Thyroid gland (tissue), 4 donors: ENCODE data around the gene ADORA2B. TPM values are rescaled to one million over a fixed set of nuclear protein-coding genes. Genes with fewer than 3 reads are reported as not detected.
A peak's percentile ranks its signal among the peaks of the same experiment; 100 is the strongest.

Experiments
- DNase-seq, 2 donors: peaks; one replicate each; pipeline ENCODE4 v3.0.0-alpha.2; 2019
- H3K27ac ChIP-seq, 3 donors: fragments of 200-600 bp; sonication (generic); 1 replicate in 2 of 3; 2 replicates in 1 of 3; pipeline ENCODE4 v1.5.1; 2016 to 2019; ENCODE audit warnings: mild to moderate bottlenecking in 1 of 3, moderate library complexity in 1 of 3
- H3K27me3 ChIP-seq: fragments of 200-600 bp; sonication (generic); one replicate; pipeline ENCODE4 v1.5.1; 2019
- H3K36me3 ChIP-seq, 2 donors: fragments of 200-600 bp; sonication (generic); one replicate each; pipeline ENCODE4 v1.5.1; 2016 to 2019
- H3K4me1 ChIP-seq, 2 donors: fragments of 200-600 bp; sonication (generic); one replicate each; pipeline ENCODE4 v1.5.1; 2017 to 2019
- H3K4me3 ChIP-seq, 3 donors: fragments of 200-600 bp; sonication (generic); replicated peaks in 1 of 3; 1 replicate in 2 of 3; 2 replicates in 1 of 3; pipeline ENCODE4 v1.5.1; 2016; ENCODE audit warnings: mild to moderate bottlenecking in 1 of 3
- H3K9me3 ChIP-seq: fragments of 200-600 bp; sonication (generic); one replicate; pipeline ENCODE4 v1.5.1; 2017
- CTCF ChIP-seq, 6 experiments: fragments of 200-600 bp in 3 of 6; fragments of 450-650 bp in 3 of 6; sonication (generic) in 3 of 6; IDR thresholded peaks; one replicate each; pipeline ENCODE4 v1.5.1; 2016 to 2019; ENCODE audit warnings: antibody characterized with exemption in 6 of 6, mild to moderate bottlenecking in 2 of 6, inconsistent platforms in 1 of 6, moderate library complexity in 1 of 6
- POLR2A ChIP-seq, 2 donors: fragments of 450-650 bp; IDR thresholded peaks; one replicate each; pipeline ENCODE4 v1.6.1; 2017; ENCODE audit warnings: antibody characterized with exemption in 2 of 2, mild to moderate bottlenecking in 2 of 2, moderate library complexity in 1 of 2
- WGBS, 2 donors: methylation state at CpG; one replicate each; pipeline ENCODE4 v1.1.5; 2017; 5-methylcytosine and 5-hydroxymethylcytosine counted together
- intact Hi-C: fragments of 100-400 bp; cut with DNase I; formaldehyde crosslinking; loops from one replicate; pipeline ENCODE4 v1.15.1; 2023
- total RNA-seq, 4 donors: library from RNA; depleted of rRNA; stranded (reverse); fragments of >200 nt; gene quantifications; one replicate each; pipeline ENCODE4 v1.2.3, GENCODE V29; 2016

The ADORA2B gene
- total RNA-seq, 4 donors from 2014 or later = not detected

- intact Hi-C loops = no loop called here
- no peak overlapping the region for H3K27ac ChIP-seq
- no peak overlapping the region for H3K4me3 ChIP-seq
- no peaks in the 10 kb centered on the region for H3K27me3 ChIP-seq
- no peak for TF ChIP-seq CTCF (IDR thresholded peaks at IDR 0.05)
- no peaks in the 10 kb centered on the region for H3K4me1 ChIP-seq
- H3K9me3 ChIP-seq = no peaks in the 10 kb centered on the region
- H3K36me3 ChIP-seq = no peaks in the 10 kb centered on the region
- DNase-seq = no peak
- WGBS, 2 donors = 90 to 92% methylated on average over 18 of the region's 19 CpGs
Observed at GRCh38 chr17:15957608-15958307, 12.8 kb downstream of the ADORA2B start.

GRCh38 chr17:15958484-15958854, 13.5 kb downstream of the ADORA2B start:
- 90 to 92% methylated on average over 4 of the region's 4 CpGs for WGBS, 2 donors
- no peak for DNase-seq
- no peak overlapping the region for H3K27ac ChIP-seq
- H3K4me3 ChIP-seq = no peak overlapping the region
- no peak for TF ChIP-seq POLR2A (IDR thresholded peaks at IDR 0.05)
- TF ChIP-seq CTCF (IDR thresholded peaks at IDR 0.05) = no peak
- no peaks in the 10 kb centered on the region for H3K27me3 ChIP-seq
- H3K36me3 ChIP-seq = no peaks in the 10 kb centered on the region
- no peaks in the 10 kb centered on the region for H3K9me3 ChIP-seq
- H3K4me1 ChIP-seq = no peaks in the 10 kb centered on the region
- intact Hi-C loops = no loop called here

GRCh38 chr17:15963670-15964110, 18.8 kb downstream of the ADORA2B start:
- intact Hi-C loops = no loop called here
- Histone ChIP-seq H3K27me3 (no peaks in the 10 kb centered on the region), H3K36me3 (no peaks in the 10 kb centered on the region), H3K4me3 (no peak overlapping the region), H3K4me1 (peaks cover 0 to 3% of the 10 kb centered on the region in 2 donors), H3K9me3 (no peaks in the 10 kb centered on the region), H3K27ac (no peak overlapping the region)
- TF ChIP-seq CTCF (IDR thresholded peaks at IDR 0.05) (no peak), POLR2A (IDR thresholded peaks at IDR 0.05) (no peak)
- no peak for DNase-seq
- 77 to 83% methylated on average over 3 to 4 of the region's 4 CpGs for WGBS, 2 donors

- no peaks in the 10 kb centered on the region for H3K27me3 ChIP-seq
- intact Hi-C loops = no loop called here
- H3K4me3 ChIP-seq = no peak overlapping the region
- no peak for TF ChIP-seq CTCF (IDR thresholded peaks at IDR 0.05)
- TF ChIP-seq POLR2A (IDR thresholded peaks at IDR 0.05) = no peak
- no peak for DNase-seq
- WGBS, 2 donors = 68 to 87% methylated on average over 6 of the region's 6 CpGs
- H3K4me1 ChIP-seq = peaks cover 0 to 3% of the 10 kb centered on the region in 2 donors
- H3K9me3 ChIP-seq = no peaks in the 10 kb centered on the region
- H3K27ac ChIP-seq = no peak overlapping the region
- no peaks in the 10 kb centered on the region for H3K36me3 ChIP-seq
Observed at GRCh38 chr17:15965528-15965927, 20.6 kb downstream of the ADORA2B start.

GRCh38 chr17:15966183-15966878, 21.4 kb downstream of the ADORA2B start:
- TF ChIP-seq CTCF (IDR thresholded peaks at IDR 0.05) = no peak
- TF ChIP-seq POLR2A (IDR thresholded peaks at IDR 0.05) = no peak
- no peak overlapping the region for H3K4me3 ChIP-seq

More at GRCh38 chr17:15966183-15966878, 21.4 kb downstream of the ADORA2B start:
- 75 to 78% methylated on average over 13 of the region's 13 CpGs for WGBS, 2 donors
- Histone ChIP-seq H3K4me1 (peaks cover 0 to 3% of the 10 kb centered on the region in 2 donors), H3K27ac (peak overlapping the region in 1 of 3 donors; percentile 17), H3K27me3 (no peaks in the 10 kb centered on the region), H3K9me3 (no peaks in the 10 kb centered on the region), H3K36me3 (no peaks in the 10 kb centered on the region)
- intact Hi-C loops = no loop called here
- no peak for DNase-seq
